Lower leg skin (tissue), 3 donors: ENCODE results near the gene GABBR2.

Experiments used
- POLR2A ChIP-seq, 2 donors: fragments of 450-650 bp; IDR thresholded peaks; one replicate each; pipeline ENCODE4 v1.6.1; 2016 to 2017; ENCODE audit warnings: antibody characterized with exemption in 2 of 2, mild to moderate bottlenecking in 1 of 2, moderate library complexity in 1 of 2
- TF ChIP-seq, protein P1 (sequence below), 3 donors: fragments of 450-650 bp; IDR thresholded peaks; one replicate each; pipeline ENCODE4 v1.5.1; 2016; ENCODE audit warnings: antibody characterized with exemption in 3 of 3, mild to moderate bottlenecking in 3 of 3, moderate library complexity in 2 of 3

DNA sequence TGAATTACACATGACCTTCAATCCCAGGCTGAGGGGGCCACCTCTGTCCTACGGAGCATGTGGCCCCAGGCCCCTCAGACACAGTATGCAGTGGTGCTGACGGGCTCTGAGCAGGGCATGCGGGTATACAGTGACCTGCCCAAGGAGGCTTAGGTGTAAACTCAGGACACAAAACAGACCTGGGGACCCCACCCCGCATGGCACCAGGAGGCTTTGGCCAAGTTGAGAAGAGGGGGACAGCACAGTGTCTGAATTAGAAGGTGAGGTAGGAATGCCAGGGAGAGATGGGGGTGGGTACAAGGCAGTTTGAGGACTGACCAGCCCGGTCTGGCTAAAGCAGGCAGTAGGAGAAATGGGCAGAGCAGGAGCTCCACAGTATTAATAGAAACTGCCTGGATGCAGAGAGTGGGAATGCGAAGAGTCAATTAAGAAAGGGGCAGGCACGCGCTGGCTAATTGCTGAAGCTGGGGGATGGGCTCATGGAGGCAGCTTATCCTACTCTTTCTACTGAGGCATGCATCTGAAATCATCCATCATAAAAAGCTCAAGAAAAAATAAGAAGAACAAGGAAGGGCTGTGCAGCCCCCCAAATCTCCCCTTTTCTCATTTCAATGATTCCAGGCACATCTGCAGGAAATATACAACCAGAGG lies 109.0 kb downstream of the GABBR2 start:
- TF ChIP-seq, protein P1, sequence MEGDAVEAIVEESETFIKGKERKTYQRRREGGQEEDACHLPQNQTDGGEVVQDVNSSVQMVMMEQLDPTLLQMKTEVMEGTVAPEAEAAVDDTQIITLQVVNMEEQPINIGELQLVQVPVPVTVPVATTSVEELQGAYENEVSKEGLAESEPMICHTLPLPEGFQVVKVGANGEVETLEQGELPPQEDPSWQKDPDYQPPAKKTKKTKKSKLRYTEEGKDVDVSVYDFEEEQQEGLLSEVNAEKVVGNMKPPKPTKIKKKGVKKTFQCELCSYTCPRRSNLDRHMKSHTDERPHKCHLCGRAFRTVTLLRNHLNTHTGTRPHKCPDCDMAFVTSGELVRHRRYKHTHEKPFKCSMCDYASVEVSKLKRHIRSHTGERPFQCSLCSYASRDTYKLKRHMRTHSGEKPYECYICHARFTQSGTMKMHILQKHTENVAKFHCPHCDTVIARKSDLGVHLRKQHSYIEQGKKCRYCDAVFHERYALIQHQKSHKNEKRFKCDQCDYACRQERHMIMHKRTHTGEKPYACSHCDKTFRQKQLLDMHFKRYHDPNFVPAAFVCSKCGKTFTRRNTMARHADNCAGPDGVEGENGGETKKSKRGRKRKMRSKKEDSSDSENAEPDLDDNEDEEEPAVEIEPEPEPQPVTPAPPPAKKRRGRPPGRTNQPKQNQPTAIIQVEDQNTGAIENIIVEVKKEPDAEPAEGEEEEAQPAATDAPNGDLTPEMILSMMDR (IDR thresholded peaks at IDR 0.05) = no peak
- TF ChIP-seq POLR2A (IDR thresholded peaks at IDR 0.05) = no peak
